Activated T-cell treated with anti-CD3 and anti-CD28 coated beads for 48 hours (primary cell): ENCODE measurements around the gene HNRNPA2B1.
"Not testable (repeated sequence)": the region's sequence is repeated elsewhere in the genome, so short reads cannot be mapped to it uniquely, and the experiment has no call there.

ENCODE experiments used
- DNase-seq: peaks from one replicate; pipeline ENCODE4 v3.0.0-alpha.2; 2020; ENCODE audit warnings: low read depth

Gene HNRNPA2B1

GRCh38 chr7:26185131-26185843 is 15.3 kb downstream of the HNRNPA2B1 start:
- DNase-seq, result no peak

- DNase-seq, result not testable (repeated sequence)
Measured at GRCh38 chr7:26184281-26185101, 16.1 kb downstream of the HNRNPA2B1 start.

DNA sequence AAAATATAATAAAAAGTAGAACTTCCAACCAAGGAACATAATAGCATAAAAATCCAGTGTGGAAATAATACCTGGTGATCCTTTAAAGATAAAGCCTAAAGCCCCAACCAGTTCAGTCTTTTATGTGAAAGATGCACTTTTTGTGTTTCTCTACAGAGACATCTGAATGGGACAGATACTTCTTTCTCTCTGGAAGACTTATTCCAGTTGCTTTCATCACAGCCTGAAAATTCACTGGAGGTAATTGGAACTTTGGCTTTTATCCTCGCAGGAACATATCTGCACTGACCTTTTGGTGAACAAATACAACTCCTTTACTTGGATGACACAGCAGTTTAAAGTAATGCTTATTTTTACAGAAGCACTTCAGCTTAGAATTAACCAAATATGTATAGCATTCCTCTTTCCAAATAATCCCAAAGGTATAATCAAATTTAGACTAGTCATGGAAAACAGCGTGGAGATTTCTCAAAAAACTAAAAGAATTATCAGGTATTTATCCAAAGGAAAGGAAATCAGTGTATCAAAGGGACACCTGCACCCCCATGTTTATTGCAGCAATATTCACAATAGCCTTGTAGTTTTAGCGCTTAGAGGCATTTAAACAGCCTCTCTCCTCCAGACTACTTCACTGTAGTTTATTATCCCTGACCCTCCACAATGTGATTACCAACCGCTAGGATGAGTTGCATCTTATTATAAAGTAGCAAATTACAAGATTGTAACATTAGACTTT is 16.8 kb downstream of the HNRNPA2B1 start:
- DNase-seq, result no peak

- DNase-seq, result no peak
Measured at GRCh38 chr7:26182706-26183105, 17.8 kb downstream of the HNRNPA2B1 start.

- no peak for DNase-seq
Measured at GRCh38 chr7:26182283-26182682, 18.3 kb downstream of the HNRNPA2B1 start.

DNA sequence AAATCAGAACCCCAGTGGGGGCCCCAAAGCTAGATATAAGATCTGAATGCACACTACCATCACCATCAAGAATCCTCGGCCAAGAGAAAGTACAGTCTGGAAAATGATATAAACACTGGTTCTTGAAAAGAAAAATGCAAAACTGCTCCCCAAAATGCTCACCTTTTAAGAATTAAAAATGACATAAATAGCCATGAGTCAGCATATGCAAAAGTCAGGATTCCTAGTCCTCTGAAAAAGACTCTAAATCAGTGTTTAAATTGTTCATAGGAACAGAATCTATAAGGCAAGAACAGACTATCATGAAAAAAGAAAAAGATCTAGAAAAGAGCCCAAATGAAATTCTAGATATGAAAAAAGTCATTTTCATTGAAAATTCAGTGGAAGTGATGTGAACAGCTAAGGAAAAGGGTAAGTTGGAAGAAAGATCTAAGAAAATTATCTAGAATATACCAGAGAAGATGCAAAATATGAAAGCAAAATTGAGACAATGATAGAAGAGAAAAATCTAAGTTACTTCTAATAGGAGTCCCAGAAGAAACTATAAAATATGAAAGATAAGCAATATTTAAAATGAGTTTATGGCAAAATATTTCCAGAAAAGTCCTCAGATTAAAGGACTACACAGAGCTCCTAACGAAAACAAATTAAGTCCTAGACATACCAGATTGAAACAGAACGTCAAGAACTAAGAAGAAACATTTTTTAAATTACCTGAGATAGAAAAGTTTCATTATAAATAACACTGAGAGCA is 18.9 kb downstream of the HNRNPA2B1 start:
- DNase-seq, result no peak

GRCh38 chr7:26180792-26181198 is 19.8 kb downstream of the HNRNPA2B1 start:
- DNase-seq, result no peak

- DNase-seq, result no peak
Measured at GRCh38 chr7:26179826-26180497, 20.6 kb downstream of the HNRNPA2B1 start.

DNA sequence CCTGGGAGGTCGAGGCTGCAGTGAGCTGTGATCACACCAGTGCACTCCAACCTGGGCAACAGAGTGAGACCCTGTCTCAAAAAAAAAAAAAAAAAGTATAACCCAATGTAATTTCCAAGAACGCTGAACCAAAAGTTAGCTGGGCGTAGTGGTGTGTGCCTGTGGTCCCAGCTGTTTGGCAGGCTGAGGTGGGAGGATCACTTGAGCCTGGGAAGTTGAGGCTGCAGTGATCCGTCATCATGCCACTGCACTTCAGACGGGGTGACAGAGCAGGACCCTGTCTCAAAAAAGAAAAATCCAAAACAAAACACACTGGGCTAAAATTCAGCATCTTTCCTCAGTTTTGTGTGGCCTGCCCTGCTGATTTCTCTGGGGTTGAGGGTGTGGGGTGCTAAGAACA is 21.1 kb downstream of the HNRNPA2B1 start:
- DNase-seq, result no peak

DNA sequence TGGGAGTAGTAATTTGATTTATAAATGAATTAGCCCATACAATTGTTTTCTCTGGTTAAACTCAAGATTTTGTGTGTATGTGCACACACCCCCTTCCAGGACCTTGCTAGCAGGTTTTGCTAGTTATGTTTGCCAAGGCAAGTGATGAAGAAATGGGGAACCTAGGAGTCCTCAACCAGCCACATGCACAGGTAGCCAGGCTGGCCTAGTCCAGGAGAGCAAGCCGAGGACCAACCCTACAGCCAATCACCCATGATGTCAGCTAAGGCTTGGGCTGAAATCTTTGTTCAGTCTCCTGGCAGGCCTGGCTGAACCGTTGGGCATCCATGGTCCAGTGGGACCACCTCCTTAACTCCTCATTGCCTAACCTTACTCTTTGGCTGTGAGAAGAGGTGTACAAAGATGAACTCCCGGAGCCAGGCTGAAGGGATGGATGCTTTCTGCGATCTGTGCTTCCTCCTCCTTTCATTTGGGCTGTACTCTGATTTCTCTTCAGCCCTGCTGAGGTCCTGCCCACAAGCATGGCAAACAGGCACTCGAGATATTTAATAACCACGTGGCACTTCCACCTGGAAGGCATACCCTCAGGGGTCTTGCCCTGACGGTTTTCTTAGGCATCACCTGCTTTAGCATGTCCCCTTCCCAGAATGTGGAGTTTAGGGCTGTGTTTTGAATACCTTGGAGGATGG is 22.1 kb downstream of the HNRNPA2B1 start:
- no peak for DNase-seq

- not testable (repeated sequence) for DNase-seq
Measured at GRCh38 chr7:26177269-26177668, 23.3 kb downstream of the HNRNPA2B1 start.

DNA sequence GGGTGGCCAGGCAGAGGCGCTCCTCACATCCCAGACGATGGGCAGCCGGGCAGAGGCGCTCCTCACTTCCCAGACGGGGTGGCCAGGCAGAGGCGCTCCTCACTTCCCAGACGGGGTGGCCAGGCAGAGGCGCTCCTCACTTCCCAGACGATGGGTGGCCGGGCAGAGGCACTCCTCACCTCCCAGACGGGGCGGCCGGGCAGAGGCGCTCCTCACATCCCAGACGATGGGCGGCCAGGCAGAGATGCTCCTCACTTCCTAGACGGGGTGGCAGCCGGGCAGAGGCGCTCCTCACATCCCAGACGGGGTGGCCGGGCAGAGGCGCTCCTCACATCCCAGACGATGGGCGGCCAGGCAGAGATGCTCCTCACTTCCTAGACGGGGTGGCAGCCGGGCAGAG is 23.9 kb downstream of the HNRNPA2B1 start:
- not testable (repeated sequence) for DNase-seq

GRCh38 chr7:26175903-26176302 is 24.6 kb downstream of the HNRNPA2B1 start:
- DNase-seq, result not testable (repeated sequence)

DNA sequence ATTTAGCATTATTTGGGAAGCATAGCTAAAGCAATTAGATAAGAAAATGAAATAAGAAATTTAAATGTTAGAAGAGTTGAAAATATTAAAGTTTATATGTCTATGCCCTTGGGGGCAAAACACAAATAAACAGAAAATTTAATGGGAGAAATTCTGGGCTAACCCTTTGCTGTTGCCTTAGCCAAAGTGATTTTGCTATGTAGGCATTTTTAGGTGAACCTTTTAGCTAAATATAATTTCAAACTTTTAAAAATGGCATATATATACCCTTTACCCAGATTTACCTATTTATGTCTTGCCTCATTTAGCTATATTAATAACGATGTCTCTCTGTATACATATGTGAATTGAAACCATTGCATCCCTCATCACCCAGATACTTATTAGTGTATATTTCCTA is 28.5 kb downstream of the HNRNPA2B1 start:
- DNase-seq, result no peak

GRCh38 chr7:26171601-26172000 is 28.9 kb downstream of the HNRNPA2B1 start:
- DNase-seq, result no peak

- no peak for DNase-seq
Measured at GRCh38 chr7:26170663-26171062, 29.9 kb downstream of the HNRNPA2B1 start.

- DNase-seq, result no peak
Measured at GRCh38 chr7:26169271-26169670, 31.3 kb downstream of the HNRNPA2B1 start.

- DNase-seq, result no peak
Measured at GRCh38 chr7:26168458-26169023, 32.0 kb downstream of the HNRNPA2B1 start.

- DNase-seq, result no peak
Measured at GRCh38 chr7:26167303-26167934, 33.1 kb downstream of the HNRNPA2B1 start.

GRCh38 chr7:26166684-26167266 is 33.8 kb downstream of the HNRNPA2B1 start:
- DNase-seq, result no peak
